Measurements from ENCODE around the gene ABCD3.

Gene ABCD3

GRCh38 chr1:94554580-94554979 is 136.4 kb downstream of the ABCD3 start:
- Histone ChIP-seq H3K36me3 (no peaks in the 10 kb centered on the region), H3K27me3 (no peaks in the 10 kb centered on the region), H3K27ac (no peak overlapping the region), H3K4me1 (peaks cover 0 to 6% (median 0%) of the 10 kb centered on the region in 4 donors), H3K9me3 (no peaks in the 10 kb centered on the region), H3K4me3 (no peak overlapping the region)
- no peak for DNase-seq
- TF ChIP-seq CTCF (IDR thresholded peaks at IDR 0.05) = no peak
- intact Hi-C loops (cut with DNase I; ENCODE audit: low total_unique reads) = no loop called here

GRCh38 chr1:94555091-94555490 is 136.9 kb downstream of the ABCD3 start:
- Histone ChIP-seq H3K27ac (no peak overlapping the region), H3K27me3 (no peaks in the 10 kb centered on the region), H3K4me3 (no peak overlapping the region), H3K36me3 (no peaks in the 10 kb centered on the region), H3K9me3 (no peaks in the 10 kb centered on the region), H3K4me1 (peaks cover 0 to 6% (median 0%) of the 10 kb centered on the region in 4 donors)
- intact Hi-C loops (cut with DNase I; ENCODE audit: low total_unique reads) = no loop called here
- TF ChIP-seq CTCF (IDR thresholded peaks at IDR 0.05) = no peak
- no peak for DNase-seq

- Histone ChIP-seq H3K4me1 (no peaks in the 10 kb centered on the region), H3K4me3 (no peak overlapping the region), H3K9me3 (no peaks in the 10 kb centered on the region), H3K36me3 (no peaks in the 10 kb centered on the region), H3K27me3 (no peaks in the 10 kb centered on the region), H3K27ac (no peak overlapping the region)
- no peak for TF ChIP-seq CTCF (IDR thresholded peaks at IDR 0.05)
- intact Hi-C loops (cut with DNase I; ENCODE audit: low total_unique reads) = no loop called here
- DNase-seq = no peak
Observed at GRCh38 chr1:94559921-94560320, 141.7 kb downstream of the ABCD3 start.

GRCh38 chr1:94560333-94560732 is 142.1 kb downstream of the ABCD3 start:
- no peaks in the 10 kb centered on the region for H3K27me3 ChIP-seq
- H3K27ac ChIP-seq = no peak overlapping the region
- H3K4me3 ChIP-seq = no peak overlapping the region
- no peaks in the 10 kb centered on the region for H3K4me1 ChIP-seq
- no peaks in the 10 kb centered on the region for H3K9me3 ChIP-seq
- no peaks in the 10 kb centered on the region for H3K36me3 ChIP-seq
- intact Hi-C loops (cut with DNase I; ENCODE audit: low total_unique reads) = no loop called here
- no peak for DNase-seq
- TF ChIP-seq CTCF (IDR thresholded peaks at IDR 0.05) = no peak

GRCh38 chr1:94562519-94563260 is 144.5 kb downstream of the ABCD3 start:
- no peaks in the 10 kb centered on the region for H3K4me1 ChIP-seq
- H3K9me3 ChIP-seq = no peaks in the 10 kb centered on the region
- H3K36me3 ChIP-seq = no peaks in the 10 kb centered on the region
- no peak for TF ChIP-seq CTCF (IDR thresholded peaks at IDR 0.05)
- intact Hi-C loops (cut with DNase I; ENCODE audit: low total_unique reads) = no loop called here
- no peak for DNase-seq
- H3K4me3 ChIP-seq = no peak overlapping the region
- H3K27ac ChIP-seq = no peak overlapping the region
- no peaks in the 10 kb centered on the region for H3K27me3 ChIP-seq

Measured in tibial artery (tissue), 4 donors.